Colonic mucosa (tissue), 4 donors: ENCODE data around the gene DTNBP1. TPM values are rescaled to one million over a fixed set of nuclear protein-coding genes. Genes with fewer than 3 reads are reported as not detected.

Experiments
- DNase-seq: peaks from one replicate; pipeline ENCODE4 v3.0.0-alpha.2; 2020
- H3K27ac ChIP-seq: fragments of 200-600 bp; one replicate; pipeline ENCODE4 v1.8.0; 2021
- H3K27me3 ChIP-seq: fragments of 200-600 bp; one replicate; pipeline ENCODE4 v1.8.0; 2021
- H3K36me3 ChIP-seq: fragments of 200-600 bp; one replicate; pipeline ENCODE4 v1.8.0; 2021
- H3K4me1 ChIP-seq: fragments of 200-600 bp; one replicate; pipeline ENCODE4 v1.8.0; 2021; ENCODE audit warnings: mild to moderate bottlenecking
- H3K4me3 ChIP-seq: fragments of 200-600 bp; one replicate; pipeline ENCODE4 v1.8.0; 2021
- H3K9ac ChIP-seq, 2 donors: one replicate each; pipeline ENCODE4 v1.7.0; 2013; ENCODE audit warnings: control low read depth in 2 of 2, low read depth in 2 of 2, low read length in 2 of 2
- H3K9me3 ChIP-seq: fragments of 200-600 bp; one replicate; pipeline ENCODE4 v1.8.0; 2021
- CTCF ChIP-seq: fragments of 200-600 bp; IDR thresholded peaks from one replicate; pipeline ENCODE4 v1.8.0; 2022; ENCODE audit warnings: antibody characterized with exemption, mild to moderate bottlenecking
- intact Hi-C: fragments of 100-400 bp; cut with DNase I; formaldehyde crosslinking; loops from one replicate; pipeline ENCODE4 v1.14.1; 2022
- total RNA-seq, 2 donors: library from RNA; stranded (reverse); fragmentation: NEBNext Ultra II Directional in 1 of 2; extraction: Animal tissue kit (Norgen Biotek cat#: 25700) in 1 of 2; gene quantifications; one replicate each; pipeline ENCODE4 v1.2.1, GENCODE V29; 2021
- donor health status: healthy.
- donor health status: DM: no; HTN: no; CAD: no.
- donor health status: DM: no; HTN: no; CAD: no.

DTNBP1 gene
- total RNA-seq, 2 donors from 2014 or later, result 17.4 to 22.0 TPM

GRCh38 chr6:15682965-15683822, 20.4 kb upstream of the DTNBP1 start:
- no peak overlapping the region for H3K27ac ChIP-seq
- no peaks in the 10 kb centered on the region for H3K27me3 ChIP-seq
- H3K9ac ChIP-seq, result no peak overlapping the region
- H3K4me1 ChIP-seq, result no peaks in the 10 kb centered on the region
- H3K4me3 ChIP-seq, result no peak overlapping the region
- no peak for TF ChIP-seq CTCF
- no peaks in the 10 kb centered on the region for H3K36me3 ChIP-seq
- intact Hi-C loops, result no loop called here
- DNase-seq, result peak; percentile 42
- no peaks in the 10 kb centered on the region for H3K9me3 ChIP-seq

- intact Hi-C loops, result no loop called here
- TF ChIP-seq CTCF, result no peak
- no peaks in the 10 kb centered on the region for H3K4me1 ChIP-seq
- no peaks in the 10 kb centered on the region for H3K27me3 ChIP-seq
- DNase-seq, result no peak
- H3K4me3 ChIP-seq, result no peak overlapping the region
- no peak overlapping the region for H3K9ac ChIP-seq
- H3K36me3 ChIP-seq, result no peaks in the 10 kb centered on the region
- H3K27ac ChIP-seq, result no peak overlapping the region
- H3K9me3 ChIP-seq, result no peaks in the 10 kb centered on the region
Measured at GRCh38 chr6:15681946-15682345, 19.1 kb upstream of the DTNBP1 start.

- Histone ChIP-seq H3K27ac (no peak overlapping the region), H3K4me3 (no peak overlapping the region)
Measured at GRCh38 chr6:15678514-15678913, 15.7 kb upstream of the DTNBP1 start.

GRCh38 chr6:15677822-15678221, 15.0 kb upstream of the DTNBP1 start:
- no peak for DNase-seq
- Histone ChIP-seq H3K27me3 (no peaks in the 10 kb centered on the region), H3K9ac (no peak overlapping the region), H3K27ac (no peak overlapping the region), H3K4me1 (no peaks in the 10 kb centered on the region), H3K9me3 (no peaks in the 10 kb centered on the region), H3K4me3 (no peak overlapping the region), H3K36me3 (no peaks in the 10 kb centered on the region)
- intact Hi-C loops, result no loop called here
- TF ChIP-seq CTCF, result no peak

More at GRCh38 chr6:15678514-15678913, 15.7 kb upstream of the DTNBP1 start:
- intact Hi-C loops, result no loop called here
- DNase-seq, result no peak
- H3K4me1 ChIP-seq, result no peaks in the 10 kb centered on the region
- no peaks in the 10 kb centered on the region for H3K36me3 ChIP-seq
- no peak for TF ChIP-seq CTCF
- no peak overlapping the region for H3K9ac ChIP-seq
- H3K9me3 ChIP-seq, result no peaks in the 10 kb centered on the region
- H3K27me3 ChIP-seq, result no peaks in the 10 kb centered on the region

- no peaks in the 10 kb centered on the region for H3K4me1 ChIP-seq
- H3K9ac ChIP-seq, result no peak overlapping the region
- H3K27ac ChIP-seq, result no peak overlapping the region
- no peaks in the 10 kb centered on the region for H3K27me3 ChIP-seq
- intact Hi-C loops, result no loop called here
- no peak for TF ChIP-seq CTCF
- DNase-seq, result no peak
- no peaks in the 10 kb centered on the region for H3K36me3 ChIP-seq
- H3K4me3 ChIP-seq, result no peak overlapping the region
- no peaks in the 10 kb centered on the region for H3K9me3 ChIP-seq
Measured at GRCh38 chr6:15675536-15676220, 12.8 kb upstream of the DTNBP1 start.
